ENCODE data around the gene PITPNB.

PITPNB gene

DNA sequence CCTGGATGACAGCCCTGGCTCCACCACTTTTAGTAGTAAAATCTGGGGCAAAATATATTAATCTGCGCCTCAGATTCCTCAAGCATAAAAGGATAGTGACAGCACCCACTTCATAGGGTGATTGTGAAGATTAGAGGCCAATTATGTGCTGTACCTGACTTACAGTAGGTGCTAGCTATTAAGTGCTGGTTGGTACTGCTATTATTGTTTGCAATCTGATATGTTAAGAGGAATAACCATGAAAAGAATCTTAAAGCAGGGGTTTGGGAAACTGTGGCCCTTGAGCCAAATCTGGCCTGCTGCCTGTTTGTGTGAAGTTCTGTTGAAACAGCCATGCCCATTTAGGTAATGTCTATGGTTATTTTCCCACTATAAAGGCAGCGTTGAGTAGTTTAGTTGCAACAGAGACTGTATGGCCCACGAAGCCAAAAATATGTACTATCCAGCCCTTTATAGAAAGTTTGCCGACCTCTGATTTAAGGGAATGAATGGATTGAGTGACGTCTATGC, 72.8 kb downstream of the PITPNB start:
- H3K27ac ChIP-seq: no peak overlapping the region

DNA sequence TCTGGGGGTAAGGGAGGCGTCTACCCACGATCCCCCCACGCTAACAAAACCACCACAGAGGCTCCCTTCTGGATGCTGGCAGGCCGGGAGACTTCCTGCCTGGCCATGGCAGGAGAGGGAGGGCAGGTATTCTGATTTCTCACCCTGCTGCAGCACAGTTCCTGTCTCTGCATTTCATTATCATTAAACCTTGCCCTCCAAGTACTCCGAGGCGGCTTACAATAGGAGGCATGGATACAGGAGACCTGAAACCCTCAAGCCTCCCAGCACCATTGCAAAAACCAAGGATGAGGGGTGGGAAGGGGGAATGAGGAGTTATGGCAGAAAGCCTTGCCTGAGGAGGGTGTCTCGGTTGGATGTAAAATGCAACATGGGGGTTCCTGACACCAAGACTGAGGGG, 73.4 kb downstream of the PITPNB start:
- H3K27ac ChIP-seq: no peak overlapping the region
- TF ChIP-seq, protein P1, sequence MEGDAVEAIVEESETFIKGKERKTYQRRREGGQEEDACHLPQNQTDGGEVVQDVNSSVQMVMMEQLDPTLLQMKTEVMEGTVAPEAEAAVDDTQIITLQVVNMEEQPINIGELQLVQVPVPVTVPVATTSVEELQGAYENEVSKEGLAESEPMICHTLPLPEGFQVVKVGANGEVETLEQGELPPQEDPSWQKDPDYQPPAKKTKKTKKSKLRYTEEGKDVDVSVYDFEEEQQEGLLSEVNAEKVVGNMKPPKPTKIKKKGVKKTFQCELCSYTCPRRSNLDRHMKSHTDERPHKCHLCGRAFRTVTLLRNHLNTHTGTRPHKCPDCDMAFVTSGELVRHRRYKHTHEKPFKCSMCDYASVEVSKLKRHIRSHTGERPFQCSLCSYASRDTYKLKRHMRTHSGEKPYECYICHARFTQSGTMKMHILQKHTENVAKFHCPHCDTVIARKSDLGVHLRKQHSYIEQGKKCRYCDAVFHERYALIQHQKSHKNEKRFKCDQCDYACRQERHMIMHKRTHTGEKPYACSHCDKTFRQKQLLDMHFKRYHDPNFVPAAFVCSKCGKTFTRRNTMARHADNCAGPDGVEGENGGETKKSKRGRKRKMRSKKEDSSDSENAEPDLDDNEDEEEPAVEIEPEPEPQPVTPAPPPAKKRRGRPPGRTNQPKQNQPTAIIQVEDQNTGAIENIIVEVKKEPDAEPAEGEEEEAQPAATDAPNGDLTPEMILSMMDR (conservative IDR thresholded peaks at IDR 0.05): no peak
- no peak for TF ChIP-seq ZFX (IDR thresholded peaks at IDR 0.05)

More for the DNA sequence above, 72.8 kb downstream of the PITPNB start:
- TF ChIP-seq, protein P1 (conservative IDR thresholded peaks at IDR 0.05): no peak
- no peak for TF ChIP-seq ZFX (IDR thresholded peaks at IDR 0.05)

DNA sequence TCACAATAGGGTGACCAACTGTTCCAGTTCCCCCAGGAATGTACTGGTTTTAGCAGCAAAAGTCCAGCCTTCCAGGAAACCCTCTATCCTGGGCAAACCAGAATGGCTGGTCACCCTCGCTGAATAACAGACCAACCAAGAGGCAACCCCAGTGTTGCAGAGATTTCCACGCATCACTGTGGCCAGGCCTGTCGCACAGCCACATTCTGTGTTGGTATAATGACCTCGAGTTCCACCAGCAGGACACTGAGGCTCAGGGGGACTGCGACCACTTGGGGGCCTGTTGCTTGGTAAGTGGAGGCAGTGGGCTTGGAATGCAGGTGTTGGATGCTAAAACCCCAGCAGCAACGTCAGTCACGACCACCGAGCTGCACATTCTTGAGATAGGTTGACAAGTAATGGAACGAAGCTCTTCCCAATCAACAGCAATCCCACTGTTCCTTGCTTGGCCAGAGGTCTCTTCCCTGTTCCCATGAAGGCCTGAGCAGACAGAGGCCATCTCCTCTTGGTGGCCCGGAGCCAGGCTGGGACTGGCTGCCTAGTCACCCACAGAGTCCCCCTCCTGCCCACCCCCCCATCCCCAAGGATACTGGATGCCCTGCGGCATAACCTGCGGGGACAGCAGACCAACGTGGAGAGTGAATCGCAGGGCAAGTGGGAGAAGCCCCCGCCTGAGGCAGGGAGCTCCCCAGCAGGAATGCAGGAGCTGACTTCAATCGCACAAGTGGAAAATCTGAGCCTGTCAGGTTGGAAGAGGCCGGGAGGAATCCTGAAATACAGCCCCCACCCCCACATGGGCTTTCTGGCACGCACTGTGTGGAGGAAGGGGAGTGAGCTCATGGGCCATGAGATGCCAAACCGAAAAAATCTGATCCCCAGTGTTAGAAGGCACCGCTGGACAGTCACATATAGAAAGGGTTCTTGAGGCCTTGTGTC, 74.1 kb downstream of the PITPNB start:
- no peak overlapping the region for H3K27ac ChIP-seq

DNA sequence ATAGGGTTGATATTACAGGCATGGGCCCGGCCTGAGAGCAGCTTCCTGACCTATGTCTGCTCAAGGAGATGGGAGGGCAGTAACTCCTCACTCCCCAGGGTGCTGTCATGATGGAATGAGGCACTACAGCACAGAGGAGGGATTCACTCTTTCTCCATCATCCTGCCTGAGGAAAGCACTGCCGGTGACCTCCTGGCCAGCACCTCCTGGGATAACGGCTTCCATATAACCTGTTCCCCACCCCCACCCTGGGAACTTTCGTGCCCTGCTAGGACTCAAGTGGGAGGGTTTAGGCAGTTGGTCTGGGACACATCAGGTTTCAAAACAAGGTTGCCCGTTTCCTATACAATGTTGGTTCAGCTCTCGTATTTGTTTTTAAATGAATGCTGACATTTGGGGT, 74.8 kb downstream of the PITPNB start:
- no peak overlapping the region for H3K27ac ChIP-seq
- TF ChIP-seq, protein P1 (conservative IDR thresholded peaks at IDR 0.05): no peak
- TF ChIP-seq ZFX (IDR thresholded peaks at IDR 0.05): no peak

More for the DNA sequence above, 74.1 kb downstream of the PITPNB start:
- no peak for TF ChIP-seq ZFX (IDR thresholded peaks at IDR 0.05)
- TF ChIP-seq, protein P1 (conservative IDR thresholded peaks at IDR 0.05): no peak

DNA sequence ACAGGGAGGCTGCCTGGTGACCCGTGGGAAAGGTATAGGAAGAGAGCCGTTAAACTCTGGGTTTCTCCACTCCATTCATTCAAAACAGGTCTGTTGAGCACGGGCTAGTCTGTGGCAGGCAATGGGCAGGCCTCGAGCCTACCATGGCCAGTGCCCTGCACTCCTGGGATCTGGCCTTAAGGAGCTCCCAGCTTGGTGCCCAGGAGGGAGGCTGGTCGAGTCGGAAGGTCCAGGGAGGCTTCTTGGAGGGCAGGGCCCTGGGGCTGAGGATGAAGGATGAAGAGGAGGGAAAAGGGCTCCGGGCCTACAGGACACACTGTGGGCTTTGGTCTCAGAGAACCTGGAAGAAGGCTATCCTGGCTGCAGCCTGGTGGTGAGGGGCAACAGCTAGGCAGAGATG, 75.6 kb downstream of the PITPNB start:
- no peak for TF ChIP-seq ZFX (IDR thresholded peaks at IDR 0.05)
- TF ChIP-seq, protein P1 (conservative IDR thresholded peaks at IDR 0.05): no peak

DNA sequence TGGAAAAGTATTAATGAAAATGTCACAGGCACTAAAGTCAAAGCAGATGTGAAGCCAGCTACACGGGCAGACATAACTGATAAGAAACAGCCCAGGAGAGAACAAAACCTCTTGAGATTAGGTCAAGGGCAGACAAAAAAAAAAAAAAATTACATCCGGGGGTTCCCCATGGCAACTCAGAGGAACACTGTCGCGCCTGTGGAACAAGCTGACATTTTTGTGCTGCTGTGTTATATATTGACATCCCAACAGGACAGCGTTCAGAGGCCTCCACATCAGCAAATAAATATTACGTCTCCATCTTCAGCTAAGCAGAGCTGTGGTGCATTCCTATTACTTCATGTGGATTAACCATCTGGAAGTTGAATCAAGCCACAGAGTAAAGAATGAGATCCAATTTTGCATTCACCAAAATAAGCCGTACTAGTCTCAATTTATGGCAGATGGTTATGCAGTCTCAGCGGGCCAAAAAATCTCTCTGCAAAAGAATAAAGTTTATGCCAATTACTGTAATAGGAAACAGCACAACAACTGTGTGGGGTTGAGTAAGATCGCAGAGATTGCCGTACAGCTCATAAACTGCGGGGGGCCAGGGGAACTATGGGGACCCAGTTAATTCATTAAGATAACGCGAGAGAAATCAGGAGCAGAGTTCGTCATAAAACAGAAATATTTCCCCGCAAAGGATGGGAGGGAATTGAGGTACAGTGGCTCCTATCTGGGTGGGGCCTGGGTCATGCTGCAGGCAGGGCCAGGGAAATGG, 76.2 kb downstream of the PITPNB start:
- H3K27ac ChIP-seq: no peak overlapping the region
- TF ChIP-seq, protein P1 (conservative IDR thresholded peaks at IDR 0.05): no peak
- TF ChIP-seq ZFX (IDR thresholded peaks at IDR 0.05): no peak

More for the DNA sequence above, 75.6 kb downstream of the PITPNB start:
- H3K27ac ChIP-seq: no peak overlapping the region
